ENCODE measurements around the gene CCDC40. TPM values are rescaled to one million over a fixed set of nuclear protein-coding genes. Genes with fewer than 3 reads are reported as not detected.

CCDC40 gene
- total RNA-seq, 1 experiment from 2014 or later: 14.2 TPM

- CTCF ChIA-PET: interaction anchor here (0.7 to 1.2 kb wide), 3 partner anchors 21 to 181 kb away, joined by 3 to 5 read pairs (median 4); no protein-coding TSS in a partner anchor
Observed at GRCh38 chr17:80006339-80006720, 30.1 kb upstream of the CCDC40 start.

DNA sequence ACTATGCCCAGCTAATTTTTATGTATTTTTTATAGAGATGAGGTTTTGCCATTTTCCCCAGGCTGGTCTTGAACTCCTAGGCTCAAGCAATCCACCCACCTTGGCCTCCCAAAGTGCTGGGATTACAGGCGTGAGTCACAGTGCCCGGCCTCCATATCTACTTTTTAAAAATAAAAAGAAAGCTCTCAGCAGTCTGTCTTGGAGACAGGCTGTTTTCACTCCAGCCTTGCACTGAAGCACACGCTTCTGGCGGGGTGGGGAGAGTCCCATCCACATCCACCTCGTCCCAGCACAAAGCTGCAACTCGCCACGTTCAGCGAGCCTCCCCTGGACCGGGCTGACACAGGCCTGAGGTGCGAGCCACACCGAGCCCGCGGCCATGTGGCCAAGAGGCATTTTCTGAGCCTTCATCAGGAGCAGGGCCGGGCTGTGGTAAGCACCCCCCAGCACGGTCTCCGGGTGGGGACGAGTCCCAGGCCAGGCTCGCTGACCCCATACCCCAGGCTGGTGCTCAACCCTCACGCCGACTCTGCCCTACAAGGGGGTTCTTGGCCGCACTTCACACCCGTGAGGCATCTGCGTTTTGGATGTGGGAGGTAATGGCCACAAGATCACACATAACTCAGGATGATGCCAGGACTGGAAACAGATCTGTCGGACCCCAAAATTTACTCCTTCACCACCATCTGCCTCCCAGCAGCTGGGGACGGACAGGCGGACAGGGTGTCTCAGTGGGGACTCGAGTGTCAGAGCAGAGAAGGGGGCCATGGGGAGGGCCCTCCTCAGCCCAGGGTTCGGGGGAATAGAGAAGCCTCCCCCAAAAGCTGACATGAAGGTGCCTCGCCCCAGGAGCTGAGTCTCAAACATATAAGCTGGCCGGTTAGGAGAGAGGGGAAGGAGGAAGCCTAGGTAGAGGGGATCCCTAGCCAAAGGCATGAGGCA, 29.4 kb upstream of the CCDC40 start:
- intact Hi-C loops (cut with micrococcal nuclease; ENCODE audit: unreplicated experiment): loop anchor here (5.0 kb wide), 2 partner anchors 245 to 405 kb away; no protein-coding TSS in a partner anchor
- Histone ChIP-seq H3F3A (ENCODE audit: insufficient read depth, low read depth) (no peaks in the 10 kb centered on the region), H3K4me1 (replicated peaks; ENCODE audit: insufficient read depth) (no peaks in the 10 kb centered on the region), H4K20me1 (ENCODE audit: insufficient read depth) (no peaks in the 10 kb centered on the region), H3K36me3 (ENCODE audit: low read depth) (no peaks in the 10 kb centered on the region), H3K27me3 (ENCODE audit: insufficient read depth, low read depth) (no peaks in the 10 kb centered on the region), H3K79me2 (ENCODE audit: low read depth) (no peaks in the 10 kb centered on the region), H3K4me3 (no peak overlapping the region), H3K9me3 (ENCODE audit: insufficient read depth, low read depth) (no peaks in the 10 kb centered on the region), H3K9me2 (ENCODE audit: insufficient read depth) (no peaks in the 10 kb centered on the region), H3K27ac (no peak overlapping the region), H3K4me2 (no peak overlapping the region), H2AFZ (no peak overlapping the region)
- POLR2A ChIA-PET (ENCODE audit: unreplicated experiment): no interaction called here
- BruUV-seq (replicated peaks): no TSS peak
- TF ChIP-seq, protein P1, sequence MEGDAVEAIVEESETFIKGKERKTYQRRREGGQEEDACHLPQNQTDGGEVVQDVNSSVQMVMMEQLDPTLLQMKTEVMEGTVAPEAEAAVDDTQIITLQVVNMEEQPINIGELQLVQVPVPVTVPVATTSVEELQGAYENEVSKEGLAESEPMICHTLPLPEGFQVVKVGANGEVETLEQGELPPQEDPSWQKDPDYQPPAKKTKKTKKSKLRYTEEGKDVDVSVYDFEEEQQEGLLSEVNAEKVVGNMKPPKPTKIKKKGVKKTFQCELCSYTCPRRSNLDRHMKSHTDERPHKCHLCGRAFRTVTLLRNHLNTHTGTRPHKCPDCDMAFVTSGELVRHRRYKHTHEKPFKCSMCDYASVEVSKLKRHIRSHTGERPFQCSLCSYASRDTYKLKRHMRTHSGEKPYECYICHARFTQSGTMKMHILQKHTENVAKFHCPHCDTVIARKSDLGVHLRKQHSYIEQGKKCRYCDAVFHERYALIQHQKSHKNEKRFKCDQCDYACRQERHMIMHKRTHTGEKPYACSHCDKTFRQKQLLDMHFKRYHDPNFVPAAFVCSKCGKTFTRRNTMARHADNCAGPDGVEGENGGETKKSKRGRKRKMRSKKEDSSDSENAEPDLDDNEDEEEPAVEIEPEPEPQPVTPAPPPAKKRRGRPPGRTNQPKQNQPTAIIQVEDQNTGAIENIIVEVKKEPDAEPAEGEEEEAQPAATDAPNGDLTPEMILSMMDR (conservative IDR thresholded peaks at IDR 0.05): no peak
- TF ChIP-seq EZH2 (IDR thresholded peaks at IDR 0.05; ENCODE audit: low read depth): no peak
- CTCF ChIA-PET: interaction anchor here (0.6 to 1.2 kb wide), 4 partner anchors 21 to 1047 kb away, joined by 3 to 9 read pairs (median 4); no protein-coding TSS in a partner anchor
- DNase-seq: no peak

More at GRCh38 chr17:80006339-80006720, 30.1 kb upstream of the CCDC40 start:
- Histone ChIP-seq H3K27me3 (ENCODE audit: insufficient read depth, low read depth) (no peaks in the 10 kb centered on the region), H3K4me1 (replicated peaks; ENCODE audit: insufficient read depth) (no peaks in the 10 kb centered on the region), H2AFZ (no peak overlapping the region), H3K9me2 (ENCODE audit: insufficient read depth) (no peaks in the 10 kb centered on the region), H3F3A (ENCODE audit: insufficient read depth, low read depth) (no peaks in the 10 kb centered on the region), H3K9me3 (ENCODE audit: insufficient read depth, low read depth) (no peaks in the 10 kb centered on the region), H3K36me3 (ENCODE audit: low read depth) (no peaks in the 10 kb centered on the region), H3K27ac (no peak overlapping the region), H3K79me2 (ENCODE audit: low read depth) (no peaks in the 10 kb centered on the region), H4K20me1 (ENCODE audit: insufficient read depth) (no peaks in the 10 kb centered on the region), H3K4me3 (no peak overlapping the region), H3K4me2 (no peak overlapping the region)
- intact Hi-C loops (cut with micrococcal nuclease; ENCODE audit: unreplicated experiment): loop anchor here (5.0 kb wide), 2 partner anchors 246 to 406 kb away; no protein-coding TSS in a partner anchor
- TF ChIP-seq EZH2 (IDR thresholded peaks at IDR 0.05; ENCODE audit: low read depth): no peak
- TF ChIP-seq, protein P1 (conservative IDR thresholded peaks at IDR 0.05): no peak
- BruUV-seq (replicated peaks): no TSS peak
- DNase-seq: no peak
- POLR2A ChIA-PET (ENCODE audit: unreplicated experiment): no interaction called here

GRCh38 chr17:80007939-80008338, 28.5 kb upstream of the CCDC40 start:
- H3K4me3 ChIP-seq: no peak overlapping the region
- H3K9me2 ChIP-seq (ENCODE audit: insufficient read depth): no peaks in the 10 kb centered on the region
- H3K9me3 ChIP-seq (ENCODE audit: insufficient read depth, low read depth): no peaks in the 10 kb centered on the region
- H3K36me3 ChIP-seq (ENCODE audit: low read depth): no peaks in the 10 kb centered on the region
- intact Hi-C loops (cut with micrococcal nuclease; ENCODE audit: unreplicated experiment): loop anchor here (1.0 to 5.0 kb wide), 4 partner anchors 23 to 404 kb away; no protein-coding TSS in a partner anchor
- POLR2A ChIA-PET (ENCODE audit: unreplicated experiment): interaction anchor here (0.6 kb wide), 1 partner anchor 354 kb away, joined by 3 read pairs; no protein-coding TSS in a partner anchor
- no peaks in the 10 kb centered on the region for H3K27me3 ChIP-seq (ENCODE audit: insufficient read depth, low read depth)
- no peaks in the 10 kb centered on the region for H3K79me2 ChIP-seq (ENCODE audit: low read depth)
- TF ChIP-seq, protein P1 (conservative IDR thresholded peaks at IDR 0.05): no peak
- no peak for TF ChIP-seq EZH2 (IDR thresholded peaks at IDR 0.05; ENCODE audit: low read depth)
- H4K20me1 ChIP-seq (ENCODE audit: insufficient read depth): no peaks in the 10 kb centered on the region
- no peak overlapping the region for H2AFZ ChIP-seq
- H3K27ac ChIP-seq: no peak overlapping the region
- H3K4me2 ChIP-seq: no peak overlapping the region
- BruUV-seq (replicated peaks): no TSS peak
- no peaks in the 10 kb centered on the region for H3K4me1 ChIP-seq (replicated peaks; ENCODE audit: insufficient read depth)
- no peaks in the 10 kb centered on the region for H3F3A ChIP-seq (ENCODE audit: insufficient read depth, low read depth)
- no peak for DNase-seq
- CTCF ChIA-PET: interaction anchor here (0.6 to 0.9 kb wide), 2 partner anchors 13 to 78 kb away, joined by 3 read pairs; no protein-coding TSS in a partner anchor
